GM21619 (cell line): ENCODE data around the gene CLDN6.

Experiments
- ATAC-seq: cut with Tn5 transposase; IDR thresholded peaks from one replicate; pipeline ENCODE4 v1.9.1; 2021; ENCODE audit not compliant: unreplicated experiment

Gene CLDN6

GRCh38 chr16:2992383-2993081, 25.5 kb downstream of the CLDN6 start:
- ATAC-seq, result no peak

- no peak for ATAC-seq
These were observed 26.3 kb downstream of the CLDN6 start for GRCh38 chr16:2991566-2992261.

DNA sequence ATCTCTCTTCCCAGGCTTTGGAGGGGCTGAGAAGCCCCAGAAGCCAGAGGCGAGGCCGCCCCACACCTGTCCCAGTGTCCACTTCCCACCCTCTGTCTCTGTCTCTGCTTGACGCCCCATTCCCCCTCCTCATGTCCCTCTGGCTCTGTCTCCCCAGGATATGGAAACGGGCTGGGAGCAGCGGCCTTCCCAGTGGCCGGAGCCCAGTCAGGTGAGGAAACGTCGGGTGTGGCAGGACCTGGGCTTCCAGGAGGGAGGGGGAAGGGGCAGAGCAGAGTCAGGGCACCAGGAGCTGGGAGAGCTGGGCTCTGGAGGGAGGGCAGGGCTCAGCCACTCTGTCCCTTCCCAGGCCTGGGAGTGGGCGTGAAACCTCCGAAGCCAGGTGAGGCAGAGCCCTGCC, 27.1 kb downstream of the CLDN6 start:
- ATAC-seq, result no peak

DNA sequence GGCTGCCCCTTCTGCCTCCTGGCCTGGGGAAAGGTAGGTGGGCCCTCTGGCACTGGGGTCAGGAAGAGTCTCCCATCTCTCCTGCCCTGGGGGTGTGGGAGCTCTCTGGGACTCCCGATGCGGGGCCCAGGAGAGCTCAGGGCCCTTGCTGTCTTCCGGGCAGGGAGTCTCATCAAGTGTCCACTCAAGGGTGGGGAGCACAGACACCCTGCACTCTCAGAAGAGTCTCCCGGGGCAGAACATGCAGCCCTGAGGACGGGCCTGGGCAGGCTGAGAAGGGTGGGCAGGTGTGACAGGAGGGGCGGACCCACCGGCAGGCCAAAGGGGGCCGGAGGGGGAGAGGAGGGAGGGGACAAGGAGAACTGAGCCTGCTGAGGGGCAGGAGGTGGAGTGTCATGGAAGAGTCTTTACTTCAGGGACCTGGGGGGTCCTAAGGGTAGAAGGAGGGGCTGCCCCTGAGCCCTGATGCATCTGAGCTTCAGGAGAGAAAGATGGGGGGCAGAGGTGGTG, 29.3 kb downstream of the CLDN6 start:
- no peak for ATAC-seq

- ATAC-seq, result no peak
These were observed 30.1 kb downstream of the CLDN6 start for GRCh38 chr16:2987833-2988232.

DNA sequence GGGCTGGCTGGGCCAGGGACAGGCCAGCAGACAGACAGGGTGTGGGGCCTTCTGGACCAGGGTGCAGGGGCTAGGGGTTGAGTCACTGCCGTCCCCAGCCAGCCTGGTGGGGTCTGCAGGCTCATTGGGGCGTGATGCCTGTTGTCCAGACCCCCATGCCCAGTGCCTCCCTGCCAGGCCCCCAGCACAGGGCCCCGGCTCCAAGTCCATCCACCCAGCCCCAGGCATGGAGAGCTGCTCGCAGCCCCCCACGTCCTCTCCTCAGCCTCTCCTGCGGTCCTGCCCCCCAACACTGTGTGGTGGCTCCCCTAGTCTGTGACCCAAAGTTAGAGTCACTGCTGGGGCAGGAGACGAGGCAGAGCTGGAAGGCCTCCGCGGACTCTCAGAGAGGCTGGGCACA, 30.7 kb downstream of the CLDN6 start:
- ATAC-seq, result no peak

- no peak for ATAC-seq
These were observed 31.3 kb downstream of the CLDN6 start for GRCh38 chr16:2986623-2987188.

DNA sequence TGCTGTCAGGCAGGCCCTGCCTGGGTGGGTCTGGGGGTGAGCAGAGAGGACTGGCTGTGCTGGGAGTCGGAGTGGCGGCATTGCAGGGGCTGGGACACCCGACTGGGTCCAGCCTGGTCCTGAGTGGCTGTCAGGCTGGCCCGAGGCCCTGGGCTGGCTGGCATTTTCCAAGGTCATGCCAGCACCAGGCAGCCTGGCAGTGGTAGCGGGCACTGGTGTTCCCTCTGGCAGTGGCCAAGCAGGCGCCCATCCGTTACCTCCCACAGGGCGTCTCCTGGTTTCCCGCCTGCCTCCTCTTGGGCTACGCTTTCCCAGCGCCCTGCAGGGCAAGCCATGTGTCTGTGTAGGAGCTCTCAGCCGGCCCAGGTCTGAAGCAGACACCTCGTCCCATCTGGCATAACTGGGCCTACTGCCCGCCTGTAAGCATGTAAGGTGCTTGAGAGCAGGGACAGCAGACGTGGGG, 32.1 kb downstream of the CLDN6 start:
- ATAC-seq, result no peak

DNA sequence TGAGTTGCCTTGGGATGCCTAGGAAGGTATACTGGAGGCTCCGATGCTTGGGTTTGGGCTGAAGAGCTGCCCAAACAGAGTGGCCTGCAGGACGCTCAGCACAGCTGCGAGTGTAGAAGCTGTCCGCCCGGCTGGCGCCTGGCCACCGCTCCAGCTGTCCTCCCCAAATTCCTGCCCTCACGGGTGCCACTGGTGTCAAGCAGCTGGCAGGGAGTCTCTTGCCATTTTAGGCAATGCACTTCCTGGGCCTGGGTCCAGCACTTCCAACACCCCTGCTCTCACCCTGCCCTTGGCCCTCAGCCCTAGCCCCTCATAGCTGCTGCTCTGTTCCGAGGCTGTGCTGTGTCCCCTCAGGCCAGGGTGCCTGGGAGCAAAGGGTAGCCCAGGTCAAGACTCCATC, 32.5 kb downstream of the CLDN6 start:
- no peak for ATAC-seq

GRCh38 chr16:2983706-2984136, 34.3 kb downstream of the CLDN6 start:
- ATAC-seq, result peak; percentile 36

- no peak for ATAC-seq
These were observed 35.6 kb downstream of the CLDN6 start for GRCh38 chr16:2982402-2982801.

GRCh38 chr16:2981899-2982250, 36.1 kb downstream of the CLDN6 start:
- no peak for ATAC-seq

GRCh38 chr16:2981177-2981898, 36.6 kb downstream of the CLDN6 start:
- no peak for ATAC-seq

GRCh38 chr16:2980227-2981176, 37.5 kb downstream of the CLDN6 start, which contains the start of gene PKMYT1:
PKMYT1 (minus strand) TSS chr16:2980446; CDS start chr16:2979657, 789 bp downstream.
- ATAC-seq, result peak; percentile 66

DNA sequence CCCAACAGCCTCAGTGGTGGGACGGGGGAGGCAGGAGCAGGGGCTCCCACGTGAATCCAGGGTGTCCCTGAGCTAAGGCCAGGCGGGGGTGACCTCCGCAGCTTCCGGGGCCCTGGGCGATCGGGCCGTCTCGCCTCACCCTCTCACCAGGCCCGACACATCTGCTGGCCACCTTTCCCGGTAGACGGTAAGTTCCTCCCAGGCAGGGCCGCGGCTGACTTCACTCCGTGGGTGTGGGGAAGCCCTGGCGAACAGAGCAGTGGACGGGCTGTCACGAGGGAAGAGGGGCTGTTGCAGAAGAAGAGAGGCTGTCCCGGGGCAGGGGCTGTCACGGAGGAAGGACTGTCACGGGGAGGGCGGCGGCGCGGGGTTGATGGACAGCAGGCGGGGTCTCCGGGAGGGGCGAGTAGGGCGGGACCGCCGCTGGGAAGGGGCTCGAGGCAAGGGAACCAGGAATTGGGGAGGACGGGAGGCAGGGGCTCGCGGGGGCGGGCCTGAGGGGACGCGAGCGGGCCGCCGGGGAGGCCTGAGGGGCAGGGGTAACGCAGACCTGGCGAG, 38.2 kb downstream of the CLDN6 start:
- ATAC-seq, result no peak

DNA sequence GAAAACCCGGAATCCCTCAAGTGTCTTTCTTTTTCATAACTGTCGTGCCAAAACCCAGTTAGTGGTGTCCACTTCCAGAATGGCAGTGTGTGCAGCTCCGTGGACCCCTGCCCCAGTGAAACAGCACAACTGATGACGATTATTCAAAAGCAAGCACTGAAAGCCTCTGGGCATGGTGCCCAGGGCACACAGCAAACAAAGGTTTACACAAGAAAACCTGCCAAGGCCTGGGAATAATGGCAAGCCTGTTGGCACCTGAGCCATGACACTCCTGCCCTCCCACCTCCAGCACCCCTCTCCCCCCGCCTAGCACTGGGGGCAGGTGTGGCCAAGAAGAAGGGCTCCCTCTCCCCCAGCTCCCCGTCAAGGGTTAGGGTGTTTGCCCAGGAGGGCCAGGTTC, 40.5 kb downstream of the CLDN6 start:
- no peak for ATAC-seq

- no peak for ATAC-seq
These were observed 41.3 kb downstream of the CLDN6 start for GRCh38 chr16:2976673-2977072.

- ATAC-seq, result no peak
These were observed 41.8 kb downstream of the CLDN6 start for GRCh38 chr16:2976201-2976600.

DNA sequence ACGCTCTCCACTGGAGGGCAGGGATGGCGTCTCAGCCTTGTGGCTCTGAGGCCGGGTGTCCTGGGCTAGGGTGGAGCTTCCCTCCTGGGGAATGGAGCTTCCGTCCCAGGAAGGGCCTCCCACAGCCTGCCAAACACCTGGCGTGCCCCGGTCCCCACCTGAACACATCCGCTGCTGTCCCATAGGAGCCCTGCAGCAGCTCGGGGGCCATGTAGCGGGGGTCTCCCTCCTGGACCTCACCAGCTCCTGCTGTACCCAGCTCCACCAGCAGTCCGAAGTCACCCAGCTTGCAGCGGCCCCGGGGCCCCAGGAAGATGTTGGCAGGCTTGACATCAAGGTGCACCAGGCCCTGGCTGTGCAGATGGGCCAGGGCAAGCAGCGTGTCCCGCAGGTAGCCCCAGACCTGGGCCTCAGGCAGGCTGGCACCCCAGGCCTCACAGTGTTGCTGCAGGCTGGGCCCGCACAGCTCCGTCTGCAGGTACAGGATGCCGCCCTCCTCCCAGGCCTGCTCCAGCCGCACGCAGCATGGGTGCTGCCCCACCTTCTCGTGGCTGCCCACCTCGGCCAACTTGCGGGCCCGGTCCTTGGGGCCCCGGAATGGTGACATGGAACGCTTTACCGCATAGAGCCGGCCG, 42.7 kb downstream of the CLDN6 start:
- ATAC-seq, result no peak
